Measurements from ENCODE around the gene HYAL2. TPM values are rescaled to one million over a fixed set of nuclear protein-coding genes. Genes with fewer than 3 reads are reported as not detected.

HYAL2 gene
- total RNA-seq, 1 donor from 2014 or later = 28.6 TPM

DNA sequence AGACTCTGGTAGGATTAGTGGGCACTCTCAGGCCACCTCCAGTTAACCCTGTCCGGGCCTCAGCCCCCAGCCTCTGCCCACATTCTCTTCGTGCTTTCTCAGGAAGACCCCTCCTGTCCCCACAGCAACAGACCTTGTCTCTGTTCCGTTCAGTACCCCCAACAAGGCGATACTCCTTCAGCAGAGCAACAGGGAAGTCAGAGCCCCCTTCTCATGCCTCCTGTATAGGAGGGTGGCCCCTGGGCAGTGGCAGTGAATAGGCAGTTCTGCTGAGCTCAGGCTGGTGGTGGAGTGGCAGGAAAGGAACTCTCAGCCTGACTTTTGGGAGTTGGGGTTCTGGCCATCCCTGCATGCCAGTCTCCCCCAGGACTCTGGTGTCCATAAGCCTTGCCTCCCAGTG is 53.1 kb downstream of the HYAL2 start:
- no peak for DNase-seq

DNA sequence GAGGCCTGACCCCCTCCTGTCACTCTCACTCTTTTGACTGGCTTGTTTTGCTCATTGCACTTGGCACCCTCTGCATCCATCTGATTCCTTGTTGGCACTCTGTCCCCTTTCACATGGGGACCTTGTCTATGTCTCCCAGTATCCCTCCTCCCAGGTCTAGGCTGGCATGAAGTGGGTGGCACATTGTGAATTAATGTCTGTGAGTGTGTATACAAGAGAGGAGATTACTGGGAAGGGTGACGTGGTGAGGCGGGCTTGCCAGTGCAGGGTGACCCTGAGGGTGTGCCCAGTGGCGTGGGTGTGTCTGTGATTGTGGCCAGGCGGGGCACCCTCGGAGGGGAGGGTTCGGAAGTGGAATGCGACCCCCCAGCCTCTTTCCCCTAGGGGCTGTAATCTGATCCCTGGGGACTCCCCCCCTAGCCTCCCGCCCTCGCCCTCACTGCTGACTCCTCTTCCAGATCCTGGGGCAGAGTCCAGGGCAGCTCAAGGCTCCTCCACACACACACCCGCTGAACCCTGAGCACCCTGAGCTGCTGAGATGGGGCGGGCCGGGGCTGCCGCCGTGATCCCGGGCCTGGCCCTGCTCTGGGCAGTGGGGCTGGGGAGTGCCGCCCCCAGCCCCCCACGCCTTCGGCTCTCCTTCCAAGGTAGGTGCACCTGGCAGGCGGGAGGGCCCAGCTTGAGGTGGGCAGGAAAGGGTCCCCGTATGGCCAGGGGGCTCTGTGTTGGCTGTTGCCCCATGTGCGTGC is 53.7 kb downstream of the HYAL2 start, which contains the start of gene SEMA3B:
Gene SEMA3B, plus strand, starts transcription at position 445 of the 749 bp plus-strand sequence. Its CDS starts 94 bp downstream, at position 539.
- no peak for DNase-seq

DNA sequence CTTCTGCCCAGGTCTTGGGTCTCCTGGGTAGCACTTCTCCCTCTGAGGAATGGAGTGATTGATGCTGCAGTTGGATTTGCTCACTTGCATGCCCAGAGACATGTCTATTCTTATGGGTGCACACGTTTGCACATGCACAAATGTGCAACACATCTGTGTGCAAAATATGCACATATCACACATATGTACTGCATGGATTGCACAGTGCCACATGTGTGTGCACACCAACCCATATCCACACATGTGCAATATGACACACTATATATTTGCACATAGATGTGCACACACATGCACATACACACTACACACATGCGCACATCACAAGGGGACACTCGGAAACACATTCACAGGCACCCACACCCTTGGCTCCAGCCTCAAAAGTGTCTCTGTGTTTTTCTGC is 54.3 kb downstream of the HYAL2 start:
- DNase-seq = no peak

Other genes with a start within 250 kb of the HYAL2 start
- gene RBM5, start 233.8 kb downstream of the HYAL2 start, total RNA-seq = 247 TPM
- 23.3 TPM for gene SEMA3F, start 167.4 kb downstream of the HYAL2 start, total RNA-seq
- gene GNAT1, start 131.1 kb downstream of the HYAL2 start, total RNA-seq = 0.20 TPM
- 0.79 TPM for gene SLC38A3, start 117.5 kb downstream of the HYAL2 start, total RNA-seq
- gene GNAI2, start 86.5 kb downstream of the HYAL2 start, total RNA-seq = 102 TPM
- gene SEMA3B, start 53.6 kb downstream of the HYAL2 start, total RNA-seq = 21.8 TPM
- gene LSMEM2, start 43.7 kb downstream of the HYAL2 start, total RNA-seq = 2.7 TPM
- 32.7 TPM for gene IFRD2, start 30.3 kb downstream of the HYAL2 start, total RNA-seq
- gene HYAL3, start 23.3 kb downstream of the HYAL2 start, total RNA-seq = 2.7 TPM
- 2.2 TPM for gene NAA80, start 23.3 kb downstream of the HYAL2 start, total RNA-seq
- gene HYAL1, start 19.2 kb downstream of the HYAL2 start, total RNA-seq = 1.1 TPM
- gene TUSC2, start 5.5 kb upstream of the HYAL2 start, total RNA-seq = 5.8 TPM
- 28.6 TPM for gene RASSF1, start 18.1 kb upstream of the HYAL2 start, total RNA-seq
- 0.89 TPM for gene ZMYND10, start 23.0 kb upstream of the HYAL2 start, total RNA-seq
- gene NPRL2, start 28.0 kb upstream of the HYAL2 start, total RNA-seq = 13.6 TPM
- 12.2 TPM for gene CYB561D2, start 28.1 kb upstream of the HYAL2 start, total RNA-seq
- 18.9 TPM for gene TMEM115, start 36.8 kb upstream of the HYAL2 start, total RNA-seq
- 1.4 TPM for gene CACNA2D2, start 180.9 kb upstream of the HYAL2 start, total RNA-seq
- 7.2 TPM for gene C3orf18, start 245.0 kb upstream of the HYAL2 start, total RNA-seq
- 5.4 TPM for gene HEMK1, start 246.8 kb upstream of the HYAL2 start, total RNA-seq

Data from skin of body (tissue), 2 donors.